Liver (tissue), 3 donors: ENCODE data around the gene PKP1.

ENCODE experiments used
- HNF4A ChIP-seq, 2 donors: conservative IDR thresholded peaks; 2 replicates each; pipeline ENCODE4 v1.6.1; 2016; ENCODE audit warnings: antibody characterized with exemption in 2 of 2, mild to moderate bottlenecking in 2 of 2
- MAX ChIP-seq: IDR thresholded peaks from 2 replicates; pipeline ENCODE4 v1.6.1; 2016; ENCODE audit warnings: antibody characterized with exemption
- TF ChIP-seq, protein P1 (sequence below): fragments of 150-350 bp; IDR thresholded peaks from 2 replicates; pipeline ENCODE4 v1.5.1; 2017; ENCODE audit warnings: improper control_type of control experiment, low read depth, low read length; ENCODE audit not compliant: missing input control
- donor health status: healthy.
- donor health status: healthy.

DNA sequence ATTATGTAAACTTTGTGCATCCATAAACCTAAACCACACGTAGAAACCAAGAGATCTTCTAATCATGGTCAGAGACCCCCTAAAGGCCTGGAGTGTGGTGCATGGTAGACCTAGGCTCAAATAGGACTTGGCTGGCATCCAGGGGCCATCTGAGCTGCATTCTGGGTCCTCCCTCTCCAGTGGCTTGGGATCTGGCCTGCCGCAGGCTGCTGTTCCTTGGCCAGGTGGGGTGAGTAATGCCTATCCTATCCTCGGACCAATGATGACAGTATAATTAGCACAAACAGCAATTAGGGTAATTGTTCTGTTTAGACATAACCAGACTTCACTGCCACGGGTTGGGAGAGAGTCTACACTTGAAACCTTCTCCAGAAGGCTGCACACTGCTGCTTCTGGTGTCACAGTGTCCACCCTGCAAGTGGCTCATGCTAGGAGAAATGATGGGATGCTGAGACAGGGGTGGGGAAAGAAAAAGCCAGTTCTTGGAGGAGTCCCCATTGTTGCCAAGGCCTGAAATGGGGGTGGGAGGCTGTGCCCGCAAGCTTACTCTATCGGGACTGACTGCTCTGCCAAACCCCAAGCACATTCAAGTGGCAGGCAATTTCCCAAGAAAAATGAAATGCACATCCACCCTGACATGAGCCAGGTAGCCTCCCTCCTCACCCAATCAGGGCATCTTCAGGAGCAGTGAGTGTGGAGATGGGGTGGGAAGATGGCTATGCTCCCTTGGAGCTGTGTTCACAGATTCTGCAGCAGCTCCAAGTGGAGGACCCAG lies 12.5 kb upstream of the PKP1 start:
- no peak for TF ChIP-seq HNF4A (conservative IDR thresholded peaks at IDR 0.05)
- no peak for TF ChIP-seq MAX
- TF ChIP-seq, protein P1, sequence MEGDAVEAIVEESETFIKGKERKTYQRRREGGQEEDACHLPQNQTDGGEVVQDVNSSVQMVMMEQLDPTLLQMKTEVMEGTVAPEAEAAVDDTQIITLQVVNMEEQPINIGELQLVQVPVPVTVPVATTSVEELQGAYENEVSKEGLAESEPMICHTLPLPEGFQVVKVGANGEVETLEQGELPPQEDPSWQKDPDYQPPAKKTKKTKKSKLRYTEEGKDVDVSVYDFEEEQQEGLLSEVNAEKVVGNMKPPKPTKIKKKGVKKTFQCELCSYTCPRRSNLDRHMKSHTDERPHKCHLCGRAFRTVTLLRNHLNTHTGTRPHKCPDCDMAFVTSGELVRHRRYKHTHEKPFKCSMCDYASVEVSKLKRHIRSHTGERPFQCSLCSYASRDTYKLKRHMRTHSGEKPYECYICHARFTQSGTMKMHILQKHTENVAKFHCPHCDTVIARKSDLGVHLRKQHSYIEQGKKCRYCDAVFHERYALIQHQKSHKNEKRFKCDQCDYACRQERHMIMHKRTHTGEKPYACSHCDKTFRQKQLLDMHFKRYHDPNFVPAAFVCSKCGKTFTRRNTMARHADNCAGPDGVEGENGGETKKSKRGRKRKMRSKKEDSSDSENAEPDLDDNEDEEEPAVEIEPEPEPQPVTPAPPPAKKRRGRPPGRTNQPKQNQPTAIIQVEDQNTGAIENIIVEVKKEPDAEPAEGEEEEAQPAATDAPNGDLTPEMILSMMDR = no peak
